ENCODE data around the gene GMIP.

GMIP gene

DNA sequence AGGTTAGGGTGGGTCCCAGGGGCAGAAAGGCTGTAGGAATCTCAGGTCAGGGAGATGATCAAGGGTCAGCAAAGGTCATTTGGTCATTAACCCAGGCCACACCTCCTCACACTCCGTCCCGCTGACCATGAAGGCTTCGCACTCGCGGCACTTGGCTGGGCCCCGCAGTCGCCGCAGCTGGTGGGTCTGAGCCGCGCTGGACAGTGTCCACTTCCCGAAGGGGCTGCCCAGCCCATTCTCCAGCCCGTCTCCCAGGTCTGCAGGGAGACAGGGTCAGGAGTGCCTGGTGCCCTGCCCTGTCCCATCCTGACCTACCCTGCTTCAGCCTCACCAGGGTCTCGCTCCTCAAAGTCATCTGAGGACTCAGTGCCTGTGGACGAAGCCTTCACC, 8.1 kb downstream of the GMIP start:
- Histone ChIP-seq H4K20me1 (ENCODE audit: insufficient read depth, low read length) (peaks cover 1% of the 10 kb centered on the region; the same call in 1 of the 2 replicates), H3K4me3 (ENCODE audit: low read depth in 1 of 2, low read length in 2 of 2) (no peak overlapping the region), H3K4me1 (ENCODE audit: insufficient read depth, low read length) (no peaks in the 10 kb centered on the region), H3K36me3 (ENCODE audit: insufficient read depth, low read length) (peaks cover 71% of the 10 kb centered on the region), H2AFZ (ENCODE audit: low read depth, low read length) (no peak overlapping the region), H3K79me2 (ENCODE audit: insufficient read depth, low read length) (no peaks in the 10 kb centered on the region), H3K9me3 (ENCODE audit: insufficient read depth, low read length, severe bottlenecking) (no peaks in the 10 kb centered on the region), H3K4me2 (ENCODE audit: insufficient read depth, low read length) (no peak overlapping the region), H3K27ac (ENCODE audit: low read length) (no peak overlapping the region), H3K27me3 (ENCODE audit: insufficient read depth, low read length, poor library complexity) (no peaks in the 10 kb centered on the region), H3K9ac (ENCODE audit: low read depth, low read length) (no peak overlapping the region)
- TF ChIP-seq EZH2 (IDR thresholded peaks at IDR 0.05; ENCODE audit: borderline replicate concordance, low read depth, low read length, severe bottlenecking) (no peak), CTCF (IDR thresholded peaks at IDR 0.05; ENCODE audit: borderline replicate concordance, extremely low read depth, low read length, poor library complexity, severe bottlenecking) (no peak)
- DNase-seq = no peak
- no peak for ATAC-seq (ENCODE audit: insufficient read depth, low read depth)

GRCh38 chr19:19634516-19635312, 8.7 kb downstream of the GMIP start:
- no peak overlapping the region for H2AFZ ChIP-seq (ENCODE audit: low read depth, low read length)
- no peak overlapping the region for H3K4me3 ChIP-seq (ENCODE audit: low read depth in 1 of 2, low read length in 2 of 2)
- no peak overlapping the region for H3K9ac ChIP-seq (ENCODE audit: low read depth, low read length)
- H3K27ac ChIP-seq (ENCODE audit: low read length) = no peak overlapping the region
- no peaks in the 10 kb centered on the region for H3K4me1 ChIP-seq (ENCODE audit: insufficient read depth, low read length)
- no peak for TF ChIP-seq CTCF (IDR thresholded peaks at IDR 0.05; ENCODE audit: borderline replicate concordance, extremely low read depth, low read length, poor library complexity, severe bottlenecking)
- H4K20me1 ChIP-seq (ENCODE audit: insufficient read depth, low read length) = peaks cover 4% of the 10 kb centered on the region
- no peak overlapping the region for H3K4me2 ChIP-seq (ENCODE audit: insufficient read depth, low read length)
- no peaks in the 10 kb centered on the region for H3K9me3 ChIP-seq (ENCODE audit: insufficient read depth, low read length, severe bottlenecking)
- DNase-seq = no peak
- H3K79me2 ChIP-seq (ENCODE audit: insufficient read depth, low read length) = no peaks in the 10 kb centered on the region
- no peak for ATAC-seq (ENCODE audit: insufficient read depth, low read depth)
- H3K27me3 ChIP-seq (ENCODE audit: insufficient read depth, low read length, poor library complexity) = no peaks in the 10 kb centered on the region
- peaks cover 73% of the 10 kb centered on the region for H3K36me3 ChIP-seq (ENCODE audit: insufficient read depth, low read length)

DNA sequence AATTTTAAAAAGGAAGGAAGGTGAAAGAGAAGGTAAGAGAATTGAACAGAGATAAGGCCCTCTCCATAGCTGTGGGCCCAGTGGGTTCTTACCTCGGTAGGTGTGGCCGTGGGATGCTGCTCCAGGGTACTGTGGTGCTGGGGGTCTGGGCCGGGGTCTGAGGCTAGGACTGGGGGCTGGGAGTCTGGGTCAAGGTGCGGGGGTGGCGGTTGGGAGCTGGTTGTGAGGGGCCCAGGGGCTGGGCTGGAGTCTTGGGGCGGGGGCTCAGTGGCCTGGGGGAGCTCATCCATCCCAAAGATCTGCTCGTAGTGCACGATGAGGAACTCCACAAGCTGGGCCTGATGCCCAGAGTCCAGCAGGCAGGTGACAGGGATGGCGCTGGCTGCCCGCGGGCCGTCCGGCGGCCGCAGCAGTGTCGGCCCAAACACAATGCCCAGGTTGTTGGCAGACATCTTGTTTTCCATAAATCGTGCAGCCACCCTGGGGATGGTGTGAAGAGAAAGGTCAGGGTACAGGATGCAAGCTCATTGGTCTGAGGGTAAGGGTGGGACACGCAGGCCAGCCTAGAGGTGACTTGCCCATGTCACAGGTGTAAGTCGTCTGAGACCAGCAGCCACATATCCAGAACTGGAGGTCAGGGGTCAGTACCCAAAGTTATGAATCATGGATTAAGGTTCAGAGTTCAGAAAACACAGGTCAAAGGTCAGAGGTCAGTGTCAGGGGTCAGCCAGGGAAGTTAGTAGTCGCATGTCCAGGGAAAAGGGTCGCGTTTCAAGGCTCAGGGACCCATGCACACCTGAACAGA, 9.5 kb downstream of the GMIP start:
- no peaks in the 10 kb centered on the region for H3K9me3 ChIP-seq (ENCODE audit: insufficient read depth, low read length, severe bottlenecking)
- no peak for ATAC-seq (ENCODE audit: insufficient read depth, low read depth)
- no peaks in the 10 kb centered on the region for H3K27me3 ChIP-seq (ENCODE audit: insufficient read depth, low read length, poor library complexity)
- no peak overlapping the region for H3K27ac ChIP-seq (ENCODE audit: low read length)
- H3K36me3 ChIP-seq (ENCODE audit: insufficient read depth, low read length) = peaks cover 73% of the 10 kb centered on the region
- no peaks in the 10 kb centered on the region for H3K79me2 ChIP-seq (ENCODE audit: insufficient read depth, low read length)
- TF ChIP-seq EZH2 (IDR thresholded peaks at IDR 0.05; ENCODE audit: borderline replicate concordance, low read depth, low read length, severe bottlenecking) (no peak), CTCF (IDR thresholded peaks at IDR 0.05; ENCODE audit: borderline replicate concordance, extremely low read depth, low read length, poor library complexity, severe bottlenecking) (no peak)
- no peak for DNase-seq
- no peak overlapping the region for H2AFZ ChIP-seq (ENCODE audit: low read depth, low read length)
- H3K4me1 ChIP-seq (ENCODE audit: insufficient read depth, low read length) = no peaks in the 10 kb centered on the region
- H3K4me2 ChIP-seq (ENCODE audit: insufficient read depth, low read length) = no peak overlapping the region
- H4K20me1 ChIP-seq (ENCODE audit: insufficient read depth, low read length) = peaks cover 4% of the 10 kb centered on the region
- no peak overlapping the region for H3K9ac ChIP-seq (ENCODE audit: low read depth, low read length)
- H3K4me3 ChIP-seq (ENCODE audit: low read depth in 1 of 2, low read length in 2 of 2) = no peak overlapping the region
